Body of pancreas (tissue), 4 donors: ENCODE data around the gene PF4V1. TPM values are rescaled to one million over a fixed set of nuclear protein-coding genes. Genes with fewer than 3 reads are reported as not detected.
A peak's percentile ranks its signal among the peaks of the same experiment; 100 is the strongest.

Experiments
- ATAC-seq: fragments of 150-250 bp; one replicate; pipeline ENCODE4 v1.9.1; 2016
- DNase-seq, 4 donors: peaks; one replicate each; pipeline ENCODE4 v3.0.0-alpha.2; 2019
- H3K27ac ChIP-seq, 4 donors: fragments of 200-600 bp; sonication (generic); 1 replicate in 3 of 4; 2 replicates in 1 of 4; pipeline versions ENCODE4 v1.5.1 to v1.6.1; 2016 to 2019; ENCODE audit warnings: mild to moderate bottlenecking in 1 of 4, mixed read lengths in 1 of 4, moderate library complexity in 1 of 4
- H3K27me3 ChIP-seq, 2 donors: fragments of 200-600 bp; sonication (generic); one replicate each; pipeline ENCODE4 v1.6.0; 2016; ENCODE audit warnings: mild to moderate bottlenecking in 1 of 2
- H3K36me3 ChIP-seq, 2 donors: fragments of 200-600 bp; sonication (generic); replicated peaks in 1 of 2; 2 replicates each; pipeline ENCODE4 v1.5.1; 2016; ENCODE audit warnings: low read depth in 2 of 2; ENCODE audit not compliant: insufficient read depth in 1 of 2
- H3K4me1 ChIP-seq: fragments of 200-600 bp; sonication (generic); one replicate; pipeline ENCODE4 v1.6.0; 2016
- H3K4me3 ChIP-seq, 2 donors: fragments of 200-600 bp; sonication (generic); 1 replicate in 1 of 2; 2 replicates in 1 of 2; pipeline ENCODE4 v1.5.1; 2016 to 2019
- H3K9me3 ChIP-seq, 3 donors: fragments of 200-600 bp; sonication (generic); 1 replicate in 2 of 3; 2 replicates in 1 of 3; pipeline ENCODE4 v1.5.1; 2016
- POLR2A ChIP-seq, 3 donors: fragments of 450-650 bp; IDR thresholded peaks; one replicate each; pipeline ENCODE4 v1.6.1; 2016; ENCODE audit warnings: antibody characterized with exemption in 3 of 3, mild to moderate bottlenecking in 2 of 3
- WGBS, 2 donors: methylation state at CpG; one replicate each; pipeline ENCODE4 v1.1.5; 2017; 5-methylcytosine and 5-hydroxymethylcytosine counted together
- intact Hi-C: fragments of 100-400 bp; cut with DNase I; formaldehyde crosslinking; loops from one replicate; pipeline ENCODE4 v1.15.1; 2023
- total RNA-seq, 2 donors: library from RNA; depleted of rRNA; stranded (reverse); fragments of >200 nt; gene quantifications; one replicate each; pipeline ENCODE4 v1.1.0, GENCODE V29; 2016
- TF ChIP-seq, protein P1 (sequence below), 7 experiments: fragments of 450-650 bp in 4 of 7; fragments of 200-600 bp in 3 of 7; sonication (generic) in 3 of 7; IDR thresholded peaks; one replicate each; pipeline ENCODE4 v1.5.1; 2016 to 2019; ENCODE audit warnings: antibody characterized with exemption in 7 of 7

Gene PF4V1
- total RNA-seq, 2 donors from 2014 or later, result not detected

DNA sequence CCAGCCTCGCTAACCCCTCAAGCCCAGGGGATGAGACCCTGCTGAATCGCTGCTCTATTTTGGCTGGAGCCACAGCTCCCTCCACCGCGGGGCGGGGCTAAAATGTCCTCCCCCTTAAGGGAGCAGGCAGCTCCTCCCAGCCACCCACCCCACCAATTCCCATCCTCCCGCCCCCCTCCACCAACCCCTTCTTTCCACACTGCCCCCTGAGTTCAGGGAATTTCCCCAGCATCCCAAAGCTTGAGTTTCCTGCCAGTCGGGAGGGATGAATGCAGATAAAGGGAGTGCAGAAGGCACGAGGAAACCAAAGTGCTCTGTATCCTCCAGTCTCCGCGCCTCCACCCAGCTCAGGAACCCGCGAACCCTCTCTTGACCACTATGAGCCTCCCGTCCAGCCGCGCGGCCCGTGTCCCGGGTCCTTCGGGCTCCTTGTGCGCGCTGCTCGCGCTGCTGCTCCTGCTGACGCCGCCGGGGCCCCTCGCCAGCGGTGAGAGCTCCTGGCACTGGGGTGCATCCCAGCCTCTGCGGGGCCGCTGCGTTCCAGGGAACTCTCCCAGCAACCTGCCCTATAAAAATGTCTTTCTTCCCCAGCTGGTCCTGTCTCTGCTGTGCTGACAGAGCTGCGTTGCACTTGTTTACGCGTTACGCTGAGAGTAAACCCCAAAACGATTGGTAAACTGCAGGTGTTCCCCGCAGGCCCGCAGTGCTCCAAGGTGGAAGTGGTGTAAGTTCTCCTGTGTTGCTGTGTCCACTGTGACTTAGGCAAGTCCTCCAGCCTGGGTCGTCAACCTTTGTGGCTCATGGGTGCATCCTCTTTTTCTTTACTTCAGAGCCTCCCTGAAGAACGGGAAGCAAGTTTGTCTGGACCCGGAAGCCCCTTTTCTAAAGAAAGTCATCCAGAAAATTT lies 16.5 kb upstream of the PF4V1 start, which contains the start of gene CXCL6:
Gene CXCL6, plus strand, starts transcription at position 306 of the 907 bp plus-strand sequence. Its CDS starts 73 bp downstream, at position 379.
- no peak for TF ChIP-seq POLR2A (IDR thresholded peaks at IDR 0.05)
- TF ChIP-seq, protein P1, sequence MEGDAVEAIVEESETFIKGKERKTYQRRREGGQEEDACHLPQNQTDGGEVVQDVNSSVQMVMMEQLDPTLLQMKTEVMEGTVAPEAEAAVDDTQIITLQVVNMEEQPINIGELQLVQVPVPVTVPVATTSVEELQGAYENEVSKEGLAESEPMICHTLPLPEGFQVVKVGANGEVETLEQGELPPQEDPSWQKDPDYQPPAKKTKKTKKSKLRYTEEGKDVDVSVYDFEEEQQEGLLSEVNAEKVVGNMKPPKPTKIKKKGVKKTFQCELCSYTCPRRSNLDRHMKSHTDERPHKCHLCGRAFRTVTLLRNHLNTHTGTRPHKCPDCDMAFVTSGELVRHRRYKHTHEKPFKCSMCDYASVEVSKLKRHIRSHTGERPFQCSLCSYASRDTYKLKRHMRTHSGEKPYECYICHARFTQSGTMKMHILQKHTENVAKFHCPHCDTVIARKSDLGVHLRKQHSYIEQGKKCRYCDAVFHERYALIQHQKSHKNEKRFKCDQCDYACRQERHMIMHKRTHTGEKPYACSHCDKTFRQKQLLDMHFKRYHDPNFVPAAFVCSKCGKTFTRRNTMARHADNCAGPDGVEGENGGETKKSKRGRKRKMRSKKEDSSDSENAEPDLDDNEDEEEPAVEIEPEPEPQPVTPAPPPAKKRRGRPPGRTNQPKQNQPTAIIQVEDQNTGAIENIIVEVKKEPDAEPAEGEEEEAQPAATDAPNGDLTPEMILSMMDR (IDR thresholded peaks at IDR 0.05), result no peak
- ATAC-seq (peak; percentile 77), DNase-seq (peak in 3 of 4 donors; percentile 28 to 46 (median 39))
- intact Hi-C loops, result no loop called here
- peaks cover 18% of the 10 kb centered on the region for H3K4me1 ChIP-seq
- no peaks in the 10 kb centered on the region for H3K27me3 ChIP-seq
- peak within 1 kb of the TSS in 3 of 4 donors; percentile 30 to 54 (median 52) for H3K27ac ChIP-seq
- no peak within 1 kb of the TSS for H3K4me3 ChIP-seq
- 7 to 13% methylated on average over 19 to 41 of the region's 41 CpGs for WGBS, 2 donors
- H3K9me3 ChIP-seq, result no peaks in the 10 kb centered on the region
- no peaks in the 10 kb centered on the region for H3K36me3 ChIP-seq

DNA sequence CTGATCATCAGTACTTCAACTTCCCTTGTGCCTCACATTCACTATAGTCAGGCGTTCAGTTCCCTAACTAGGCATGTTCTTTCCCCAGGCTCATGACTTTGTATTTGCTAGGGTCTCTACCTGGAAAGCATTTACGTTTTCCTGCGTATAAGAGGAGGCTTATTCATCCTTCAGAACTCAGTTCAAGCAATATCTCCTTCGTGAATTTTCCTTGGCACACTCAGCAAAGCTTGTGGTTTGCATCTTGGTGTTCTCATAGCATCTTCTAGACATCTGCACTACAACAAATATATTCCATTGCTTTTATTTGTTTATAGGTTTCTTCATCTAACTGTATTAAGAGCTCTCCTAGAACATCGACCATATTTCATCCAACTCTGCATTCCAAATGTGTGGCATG lies 14.0 kb upstream of the PF4V1 start:
- Histone ChIP-seq H3K4me1 (peaks cover 18% of the 10 kb centered on the region), H3K27me3 (no peaks in the 10 kb centered on the region), H3K9me3 (no peaks in the 10 kb centered on the region), H3K36me3 (no peaks in the 10 kb centered on the region), H3K4me3 (no peak overlapping the region), H3K27ac (no peak overlapping the region)
- TF ChIP-seq, protein P1 (IDR thresholded peaks at IDR 0.05), result no peak
- no peak for TF ChIP-seq POLR2A (IDR thresholded peaks at IDR 0.05)
- DNase-seq (no peak), ATAC-seq (no peak)
- intact Hi-C loops, result no loop called here
- WGBS, 2 donors, result 64 to 72% methylated on average over 5 of the region's 5 CpGs

DNA sequence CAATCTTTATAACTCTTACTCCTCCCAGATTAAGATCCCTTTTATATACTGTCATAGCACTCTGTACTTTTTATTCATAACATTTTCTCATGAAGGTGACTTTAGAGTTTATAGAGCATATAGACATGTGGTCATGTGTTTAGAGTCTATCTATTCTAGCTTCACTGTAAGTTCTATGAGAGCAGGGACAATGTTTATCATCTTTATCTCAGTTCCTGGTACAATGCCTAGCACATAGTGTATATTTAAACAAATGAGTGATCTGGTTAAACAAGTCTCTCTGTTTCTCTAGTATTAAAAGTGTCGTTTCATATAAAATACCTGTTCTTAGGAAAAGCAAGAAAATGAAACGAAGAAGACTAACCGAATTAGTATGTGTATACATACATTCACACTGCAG lies 13.4 kb upstream of the PF4V1 start:
- Histone ChIP-seq H3K4me3 (no peak overlapping the region), H3K27me3 (no peaks in the 10 kb centered on the region), H3K4me1 (peaks cover 18% of the 10 kb centered on the region), H3K9me3 (no peaks in the 10 kb centered on the region), H3K27ac (no peak overlapping the region), H3K36me3 (no peaks in the 10 kb centered on the region)
- ATAC-seq (no peak), DNase-seq (no peak)
- TF ChIP-seq, protein P1 (IDR thresholded peaks at IDR 0.05), result no peak
- no peak for TF ChIP-seq POLR2A (IDR thresholded peaks at IDR 0.05)
- intact Hi-C loops, result no loop called here
- 64 to 65% methylated on average over 3 of the region's 3 CpGs for WGBS, 2 donors

DNA sequence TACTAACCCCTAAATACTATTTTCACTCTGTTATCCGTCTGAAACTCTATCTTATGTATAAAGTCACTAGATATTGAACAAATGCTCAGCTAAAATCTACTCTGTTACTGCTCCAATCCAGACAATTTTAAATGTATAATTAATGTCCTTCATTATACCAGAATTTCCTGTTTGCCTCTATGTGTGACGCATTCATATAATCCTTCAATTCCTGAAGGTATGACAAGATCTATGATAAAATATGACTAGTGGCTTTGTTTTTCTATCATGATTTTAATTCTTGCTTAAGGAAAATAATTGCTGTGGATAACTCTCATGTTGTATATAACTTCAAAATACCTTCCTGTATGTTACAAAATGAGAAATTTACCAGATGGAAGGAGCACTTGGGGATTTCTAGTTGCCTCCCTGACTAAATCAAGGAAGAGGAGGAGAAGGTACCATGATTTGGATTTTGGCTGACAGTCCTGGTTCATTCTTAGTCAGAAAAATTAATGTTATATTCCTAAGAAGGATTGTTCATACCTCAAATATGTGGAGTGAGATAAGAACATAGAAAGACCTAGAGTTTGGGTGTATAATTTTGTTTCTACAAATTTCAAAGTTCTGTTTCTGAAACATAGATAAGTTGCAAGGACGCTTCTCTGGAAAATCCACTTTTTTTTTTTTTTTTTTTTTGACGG lies 11.7 kb upstream of the PF4V1 start:
- H3K27me3 ChIP-seq, result no peaks in the 10 kb centered on the region
- H3K27ac ChIP-seq, result no peak overlapping the region
- no peak for ATAC-seq
- WGBS, 2 donors, result 59 to 70% methylated on average over 4 of the region's 4 CpGs
- no peak overlapping the region for H3K4me3 ChIP-seq
- no peaks in the 10 kb centered on the region for H3K9me3 ChIP-seq
- no peaks in the 10 kb centered on the region for H3K36me3 ChIP-seq
- TF ChIP-seq, protein P1 (IDR thresholded peaks at IDR 0.05), result no peak
- no peak for TF ChIP-seq POLR2A (IDR thresholded peaks at IDR 0.05)
- H3K4me1 ChIP-seq, result peaks cover 15% of the 10 kb centered on the region
- intact Hi-C loops, result no loop called here
- DNase-seq, result no peak
